ENCODE measurements around the gene IVNS1ABP.
"Not testable (repeated sequence)": the region's sequence is repeated elsewhere in the genome, so short reads cannot be mapped to it uniquely, and the experiment has no call there.

Gene IVNS1ABP

DNA sequence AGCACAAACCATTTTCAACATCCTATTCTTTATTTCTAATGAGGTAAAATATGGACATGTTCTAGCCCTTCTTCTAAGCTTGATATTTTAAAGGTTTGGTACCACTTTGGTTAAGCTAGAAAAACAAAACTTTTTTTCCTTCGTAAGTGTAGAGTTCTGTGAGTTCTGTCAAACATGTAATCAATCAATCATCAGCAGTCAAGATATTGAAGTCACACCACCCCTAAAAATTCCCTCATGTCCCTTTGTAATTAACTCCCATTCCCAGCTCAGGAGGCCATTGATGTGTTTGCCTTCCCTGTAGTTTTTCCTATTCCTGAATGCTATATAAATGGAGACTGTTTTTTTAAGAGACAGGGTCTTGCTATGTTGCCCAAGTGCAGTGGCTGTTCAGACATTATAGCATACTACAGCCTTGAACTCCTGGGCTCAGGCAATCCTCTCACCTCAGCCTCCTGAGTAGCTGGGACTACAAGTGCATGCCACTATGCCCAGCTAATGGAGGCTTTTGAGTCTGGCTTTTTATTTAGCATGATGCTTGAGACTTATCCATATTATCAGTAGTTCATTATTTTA, 23.0 kb downstream of the IVNS1ABP start:
- no peak for DNase-seq (ENCODE audit: low read depth)

DNA sequence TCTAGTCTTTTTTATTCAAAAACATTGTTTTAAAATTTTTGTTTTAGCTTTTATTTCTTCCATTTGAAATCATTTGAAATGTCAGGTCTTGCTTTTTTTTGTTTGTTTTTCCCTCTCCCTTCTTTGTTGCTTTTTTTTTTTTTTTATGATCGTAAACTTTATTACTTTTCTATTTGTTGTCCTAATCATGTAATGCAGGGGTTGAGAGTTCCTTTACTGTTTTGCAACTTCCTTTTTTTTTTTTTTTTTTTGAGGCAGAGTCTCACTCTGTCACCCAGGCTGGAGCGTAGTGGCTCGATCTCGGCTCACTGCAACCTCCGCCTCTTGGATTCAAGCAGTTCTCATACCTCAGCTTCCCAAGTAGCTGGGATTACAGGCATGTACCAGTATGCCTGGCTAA, 24.8 kb downstream of the IVNS1ABP start:
- DNase-seq (ENCODE audit: low read depth) = no peak

DNA sequence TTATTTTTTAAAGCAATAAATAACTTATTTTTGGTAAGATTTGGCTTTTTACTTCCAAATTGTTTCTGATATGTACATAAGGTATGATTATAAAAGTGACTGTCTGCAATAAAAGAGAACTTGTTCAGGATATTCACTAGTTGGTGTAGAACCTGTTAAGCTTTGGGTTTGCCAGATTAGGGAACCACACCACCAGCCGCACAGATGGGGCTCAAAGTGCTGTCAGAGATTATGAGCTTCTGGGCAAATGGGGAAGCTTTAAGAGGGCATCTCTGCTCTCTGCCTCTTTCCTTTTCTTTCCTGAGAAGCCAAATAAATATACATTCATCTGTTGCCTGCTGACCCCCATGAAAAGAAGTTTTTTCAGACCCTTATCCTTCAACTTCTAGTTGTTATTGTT, 25.4 kb downstream of the IVNS1ABP start:
- no peak for DNase-seq (ENCODE audit: low read depth)

DNA sequence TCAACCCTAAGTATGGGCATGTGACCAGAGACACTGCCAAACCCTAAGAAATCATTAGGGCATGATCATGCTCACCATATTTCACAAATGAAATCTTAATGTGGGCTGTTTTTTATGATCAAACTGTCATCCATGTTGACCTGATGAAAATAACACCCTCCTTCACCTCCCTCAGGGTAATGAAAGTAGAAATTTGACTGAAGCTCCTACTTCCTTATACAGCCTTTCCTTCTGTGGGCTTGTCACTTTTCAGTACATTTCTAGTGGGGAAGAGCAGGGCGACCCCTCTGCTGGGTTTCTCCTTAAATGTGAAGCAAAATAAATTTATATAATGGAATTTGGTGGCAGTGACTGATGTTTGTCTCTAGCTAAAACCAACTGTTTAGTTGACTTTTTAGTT, 25.9 kb downstream of the IVNS1ABP start:
- no peak for DNase-seq (ENCODE audit: low read depth)

DNA sequence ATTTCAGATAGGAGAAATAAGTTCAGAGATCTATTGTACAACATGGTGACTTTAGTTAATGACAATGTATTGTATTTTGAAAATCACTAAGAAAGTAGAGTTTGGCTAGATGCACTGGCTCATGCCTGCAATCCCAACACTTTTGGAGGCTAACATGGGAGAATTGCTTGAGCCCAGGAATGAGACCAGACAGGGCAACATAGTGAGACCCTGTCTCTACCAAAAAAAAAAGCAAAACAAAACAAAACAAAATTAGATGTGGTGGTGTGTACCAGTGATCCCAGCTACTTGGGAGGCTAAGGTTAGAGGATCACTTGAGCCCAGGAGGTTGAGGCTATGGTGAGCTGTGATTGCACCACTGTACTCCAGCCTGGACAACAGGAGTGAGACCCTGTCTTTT, 27.2 kb downstream of the IVNS1ABP start:
- DNase-seq (ENCODE audit: low read depth) = no peak

DNA sequence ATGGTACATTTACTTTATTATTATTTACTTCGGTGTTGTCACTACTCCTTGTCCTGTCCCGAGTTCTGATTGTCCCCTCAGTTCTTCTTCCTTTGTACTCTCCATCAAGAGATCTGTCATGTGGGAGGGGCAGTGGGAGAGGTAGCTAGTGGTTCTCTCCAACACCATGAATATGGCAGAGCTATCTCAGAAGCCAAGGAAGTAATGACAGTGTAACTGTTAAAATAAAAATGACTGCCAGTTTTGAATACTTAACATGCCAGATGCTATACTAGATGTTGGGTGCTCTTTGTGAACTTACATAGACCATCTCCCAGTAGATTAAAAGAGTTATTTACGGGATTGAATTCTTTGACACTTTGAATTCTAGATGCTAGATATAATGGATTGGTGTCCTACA, 28.6 kb downstream of the IVNS1ABP start:
- no peak for DNase-seq (ENCODE audit: low read depth)

DNA sequence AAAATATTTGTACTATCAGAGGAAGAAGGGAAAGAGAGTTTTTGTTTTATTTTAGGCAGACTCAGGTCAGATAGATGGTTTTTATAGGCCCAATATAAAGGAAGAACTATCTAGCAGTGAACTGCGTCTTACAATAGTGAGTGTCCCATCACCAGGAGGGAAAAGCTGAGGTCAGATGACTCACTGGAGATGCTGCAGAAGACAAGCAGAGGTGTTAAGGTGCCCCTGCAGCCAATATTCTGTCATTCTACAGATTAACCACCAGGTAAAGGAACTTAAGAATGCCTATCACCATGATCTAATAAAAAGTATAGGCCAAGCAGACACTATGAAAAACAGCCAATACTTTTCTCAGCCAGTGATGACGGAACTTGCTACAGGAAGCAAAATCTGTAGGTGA, 29.6 kb downstream of the IVNS1ABP start:
- DNase-seq (ENCODE audit: low read depth) = no peak

DNA sequence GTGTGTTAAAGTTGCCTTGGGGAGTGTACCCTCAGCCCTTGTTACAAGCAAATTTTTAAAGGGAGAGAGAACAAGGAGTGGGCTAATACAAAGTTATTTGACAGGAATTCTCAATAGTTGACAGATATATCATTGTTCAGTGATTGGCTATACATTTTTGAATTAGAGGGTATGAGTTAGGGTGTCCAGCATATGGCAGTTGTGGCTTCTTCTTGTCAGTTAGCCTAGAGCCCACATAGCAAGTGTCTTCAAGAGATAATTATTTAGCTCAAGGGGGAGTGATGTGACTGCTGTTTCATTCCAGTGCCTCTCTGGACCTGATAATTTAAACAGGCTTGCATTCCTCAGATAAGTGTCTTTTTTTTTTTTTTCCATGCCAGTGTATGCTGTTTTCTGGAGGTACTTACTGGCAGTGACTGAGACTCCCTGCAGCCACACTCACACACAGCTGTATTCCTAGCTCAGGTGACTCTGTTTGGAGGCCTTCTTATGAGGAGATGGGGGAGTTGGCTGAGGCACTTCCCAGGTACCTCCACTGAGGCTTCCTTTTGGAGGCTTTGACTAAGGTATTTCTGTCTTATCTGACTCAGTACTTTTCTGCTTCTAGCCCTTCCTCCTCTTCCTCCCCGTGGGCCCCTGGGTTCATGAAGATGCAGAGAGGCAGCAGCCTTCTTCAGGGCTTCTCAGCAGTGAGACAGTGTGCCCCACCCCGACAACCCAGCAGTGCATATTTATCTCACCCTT, 32.3 kb downstream of the IVNS1ABP start:
- peak; percentile 56 for DNase-seq (ENCODE audit: low read depth)

DNA sequence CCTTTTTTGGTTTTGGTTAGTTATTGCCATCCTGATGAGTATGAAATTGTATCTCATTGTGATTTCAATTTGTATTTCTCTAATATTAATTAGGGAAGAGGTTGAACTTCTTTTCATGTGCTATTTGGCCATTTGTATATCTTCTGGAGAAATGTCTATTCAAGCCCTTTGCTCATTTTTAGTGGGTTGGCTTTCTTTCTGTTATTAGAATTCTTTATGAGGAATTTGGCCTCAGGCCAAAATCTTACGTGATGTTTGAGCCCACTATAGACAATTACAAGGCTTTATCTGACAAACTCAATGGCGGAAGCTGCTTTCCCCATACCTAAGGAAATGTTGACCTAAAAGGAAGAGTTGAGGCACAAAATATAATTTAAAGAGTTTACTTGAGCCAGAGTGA, 32.9 kb downstream of the IVNS1ABP start:
- DNase-seq (ENCODE audit: low read depth) = no peak

DNA sequence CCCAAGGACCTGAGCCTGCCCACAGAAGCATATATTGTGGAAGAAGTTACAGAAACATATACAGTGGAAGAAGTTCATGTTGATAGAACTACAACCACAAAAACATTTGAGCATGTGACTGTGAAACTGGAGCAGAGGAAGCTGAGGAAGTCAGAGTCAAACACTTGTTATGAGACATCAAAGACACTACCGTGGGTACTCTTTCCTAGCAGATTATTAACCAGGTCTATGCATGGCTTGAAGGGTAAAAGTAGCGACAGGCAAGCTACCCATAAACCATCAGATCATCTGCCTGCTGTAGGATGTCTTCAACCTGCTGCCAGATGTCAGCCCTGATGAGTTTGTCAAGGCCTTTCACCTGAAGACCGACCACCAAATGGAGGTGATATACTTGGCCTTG, 35.8 kb downstream of the IVNS1ABP start:
- peak; percentile 16 for DNase-seq (ENCODE audit: low read depth)

DNA sequence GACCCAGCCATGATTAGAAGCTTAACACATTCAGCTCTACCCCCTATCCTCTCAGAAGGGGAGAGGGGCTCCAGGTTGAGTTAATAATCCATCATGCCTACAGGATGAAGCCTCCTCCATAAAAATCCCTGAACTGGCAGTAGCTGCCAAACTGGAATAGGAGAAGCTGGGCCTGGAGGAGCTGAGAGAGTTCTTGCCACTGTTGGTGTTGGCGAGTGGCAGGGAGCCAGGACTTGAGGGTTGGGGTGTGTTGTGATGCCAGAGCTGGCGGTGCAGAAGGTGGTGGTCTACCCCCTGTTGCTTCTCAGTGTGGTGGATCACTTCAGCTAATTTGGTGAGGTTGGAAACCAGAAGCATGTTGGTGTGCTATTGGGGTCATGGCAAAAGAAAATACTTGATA, 36.5 kb downstream of the IVNS1ABP start:
- no peak for DNase-seq (ENCODE audit: low read depth)

DNA sequence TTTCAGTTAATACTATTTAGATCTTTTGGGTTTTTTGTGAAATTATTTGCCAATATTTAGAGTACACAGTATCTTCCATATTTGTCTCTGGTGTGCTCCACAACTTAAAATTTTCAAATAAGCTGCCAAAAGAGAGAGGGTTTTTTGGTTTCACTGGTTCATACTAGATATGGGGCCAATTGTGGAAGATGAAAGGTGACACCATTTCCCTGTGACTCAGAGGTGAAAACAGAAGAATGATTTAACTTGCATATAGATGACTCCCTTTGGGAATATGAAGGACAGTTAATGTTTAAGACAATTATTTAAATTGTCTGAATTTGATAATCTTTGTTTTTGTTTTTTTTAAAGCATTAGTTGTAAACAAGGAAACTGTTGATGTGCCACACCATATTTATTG, 37.5 kb downstream of the IVNS1ABP start:
- peak; percentile 56 for DNase-seq (ENCODE audit: low read depth)

DNA sequence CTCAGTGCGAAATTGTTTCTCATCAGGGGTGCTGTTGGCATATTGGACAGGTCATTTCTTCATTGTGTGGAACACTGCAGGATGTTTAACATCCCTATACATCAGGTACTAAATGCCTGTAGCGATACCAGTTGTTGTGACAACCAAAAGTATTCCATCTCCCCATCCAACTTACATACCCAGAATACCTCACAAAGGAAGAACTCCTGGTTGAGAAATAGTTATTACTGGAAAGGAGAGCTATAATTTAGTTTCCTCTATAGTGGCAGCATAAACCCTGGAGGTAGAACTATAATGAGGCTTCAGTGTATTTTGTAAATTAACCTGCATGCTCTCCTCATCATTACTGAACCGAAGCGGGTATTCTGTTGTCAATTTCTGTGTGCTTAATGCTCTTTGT, 45.1 kb downstream of the IVNS1ABP start:
- no peak for DNase-seq (ENCODE audit: low read depth)

DNA sequence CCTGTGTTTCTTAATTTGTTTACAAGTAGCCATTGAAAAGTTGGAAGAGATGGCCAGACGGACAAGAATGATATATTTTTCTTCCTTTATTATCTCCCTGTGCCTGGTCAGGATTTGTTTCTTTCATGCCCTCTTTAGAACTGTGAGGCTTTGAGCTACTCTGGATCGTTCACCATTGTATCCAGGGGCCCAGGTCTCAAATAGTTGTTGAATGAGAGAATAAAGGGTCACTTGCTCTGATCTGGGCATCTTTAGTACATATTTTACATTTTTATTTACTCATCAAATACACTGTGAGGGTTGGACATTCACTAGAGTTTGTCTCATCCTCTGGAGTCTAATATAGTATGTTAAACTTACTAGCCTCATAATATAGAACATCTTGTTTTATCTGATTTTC, 48.7 kb downstream of the IVNS1ABP start:
- no peak for DNase-seq (ENCODE audit: low read depth)

DNA sequence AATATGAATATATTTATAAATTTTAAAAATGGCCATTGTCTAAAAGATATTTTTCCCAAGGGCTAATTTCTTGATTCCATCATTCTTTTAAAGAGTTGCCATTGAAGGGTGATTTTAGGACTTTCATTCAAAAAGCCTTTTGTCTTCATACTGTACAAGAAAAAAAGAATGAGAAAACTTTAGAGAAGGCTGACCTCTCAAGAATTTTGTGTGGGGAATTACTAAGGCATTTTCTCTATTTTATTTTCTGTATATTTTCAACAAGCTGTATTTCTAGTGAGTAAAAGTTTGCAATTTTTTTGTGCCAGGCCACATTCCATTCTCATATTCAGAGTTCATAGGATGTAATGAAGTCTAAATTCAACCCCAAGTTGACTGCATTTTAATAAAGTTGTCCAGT, 49.3 kb downstream of the IVNS1ABP start:
- no peak for DNase-seq (ENCODE audit: low read depth)

DNA sequence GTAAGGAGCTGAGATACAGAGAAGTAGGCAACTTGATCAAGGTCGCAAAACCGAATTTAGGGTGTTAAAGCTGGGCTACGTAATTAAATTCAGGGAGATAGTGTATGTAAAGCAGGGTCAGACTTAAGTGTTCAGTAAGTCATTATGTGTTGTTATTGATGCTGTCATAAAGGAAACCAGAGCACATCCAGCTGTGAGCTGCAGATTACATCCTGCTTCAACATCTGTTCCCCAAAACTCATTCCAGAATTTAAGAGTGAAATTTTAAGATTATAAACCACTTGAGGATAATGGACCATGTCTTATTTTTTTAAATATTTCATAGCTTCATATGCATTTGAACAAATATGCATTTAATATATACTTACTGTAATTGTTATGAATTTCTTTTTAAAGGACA, 49.7 kb downstream of the IVNS1ABP start:
- DNase-seq (ENCODE audit: low read depth) = no peak

DNA sequence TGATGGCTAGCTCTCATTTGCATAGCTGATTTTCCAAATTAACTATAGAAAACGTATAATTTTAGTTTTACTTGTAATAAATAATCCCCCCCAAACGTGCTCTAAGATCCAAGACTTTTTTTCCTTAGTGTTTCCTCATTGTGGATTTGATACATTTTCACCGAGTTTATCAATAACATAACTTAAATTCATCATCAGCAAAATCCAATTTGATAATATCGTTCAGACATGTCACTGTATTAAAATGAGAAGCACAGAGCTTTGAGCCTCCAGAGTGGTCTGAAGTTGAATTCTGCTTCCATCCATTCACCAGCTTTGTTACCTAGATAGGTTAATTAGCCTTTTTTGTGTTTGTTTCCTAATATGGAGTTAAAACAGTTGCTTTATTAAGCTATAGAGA, 51.7 kb downstream of the IVNS1ABP start:
- DNase-seq (ENCODE audit: low read depth) = no peak

DNA sequence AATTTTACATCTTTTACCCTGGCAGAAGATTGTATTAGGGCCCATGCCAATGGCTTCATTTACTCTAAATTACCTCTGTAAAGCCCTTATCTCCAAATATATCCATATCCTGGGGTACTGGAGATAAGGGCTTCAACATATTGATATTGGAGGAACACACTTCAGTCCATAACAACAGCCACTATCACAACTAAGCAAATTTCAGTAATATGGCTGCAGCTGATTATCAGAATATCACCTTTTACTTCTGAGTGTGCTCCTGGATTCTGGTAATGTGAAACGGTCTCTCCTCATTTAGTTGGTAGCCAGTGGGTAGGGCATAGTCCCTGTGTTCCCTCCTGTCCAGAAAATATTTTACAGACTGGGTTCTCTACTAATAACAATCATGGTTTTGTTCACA, 53.3 kb downstream of the IVNS1ABP start:
- no peak for DNase-seq (ENCODE audit: low read depth)

DNA sequence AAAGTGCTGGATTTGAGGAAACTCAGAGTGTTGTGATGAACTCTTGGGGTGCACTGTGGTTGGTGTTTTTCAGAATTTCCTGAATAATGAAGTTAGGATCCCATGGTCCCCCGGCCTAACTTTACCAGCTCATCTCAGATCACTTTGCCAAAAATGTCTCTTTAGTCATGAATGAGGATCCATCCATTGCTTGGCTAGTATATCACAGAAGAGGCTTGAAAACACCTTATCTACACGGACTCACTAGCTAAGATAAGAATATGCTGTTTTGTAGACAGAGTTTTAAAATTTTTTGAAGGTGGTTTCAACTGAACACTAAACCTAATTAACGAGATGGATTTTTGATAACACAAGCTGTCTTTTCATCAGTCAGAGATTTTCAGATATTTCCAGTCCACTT, 53.8 kb downstream of the IVNS1ABP start:
- DNase-seq (ENCODE audit: low read depth) = no peak

DNA sequence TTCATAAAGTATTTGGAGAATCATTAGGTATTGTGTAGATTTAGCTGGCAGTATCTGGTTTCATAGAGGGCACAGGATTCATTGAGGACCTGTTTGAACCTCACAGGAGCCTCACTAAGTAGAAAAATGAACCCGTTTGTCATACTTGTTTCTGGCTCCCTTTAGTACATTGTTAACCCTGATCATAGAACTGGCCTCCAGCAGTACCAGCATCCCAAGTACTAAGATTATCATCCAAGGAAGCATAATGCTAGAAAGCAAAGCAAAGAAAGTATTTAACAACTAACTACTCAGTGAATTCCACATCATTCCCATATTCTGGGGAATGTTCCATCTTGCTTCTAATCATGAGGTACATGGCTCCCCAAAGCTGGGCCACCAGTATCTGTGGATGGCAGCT, 54.9 kb downstream of the IVNS1ABP start:
- DNase-seq (ENCODE audit: low read depth) = no peak

DNA sequence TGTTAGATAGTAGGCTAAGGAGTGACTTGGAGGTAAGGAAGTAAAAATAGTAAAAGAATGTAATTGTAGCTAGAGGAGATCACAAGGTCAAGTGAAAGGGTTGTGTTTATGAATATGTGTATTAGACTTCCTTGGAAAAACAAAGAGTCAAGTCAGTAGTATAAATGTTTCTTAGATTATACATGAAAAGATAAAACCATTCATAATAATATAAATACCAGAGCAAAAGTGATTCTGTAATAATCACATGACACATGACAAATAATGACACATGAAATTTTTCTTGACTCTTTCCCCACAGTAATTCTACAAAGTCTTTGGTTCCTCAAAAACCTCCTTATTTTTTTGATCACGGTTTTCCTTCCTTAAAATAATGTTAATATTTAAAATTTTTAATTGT, 56.4 kb downstream of the IVNS1ABP start:
- DNase-seq (ENCODE audit: low read depth) = no peak

DNA sequence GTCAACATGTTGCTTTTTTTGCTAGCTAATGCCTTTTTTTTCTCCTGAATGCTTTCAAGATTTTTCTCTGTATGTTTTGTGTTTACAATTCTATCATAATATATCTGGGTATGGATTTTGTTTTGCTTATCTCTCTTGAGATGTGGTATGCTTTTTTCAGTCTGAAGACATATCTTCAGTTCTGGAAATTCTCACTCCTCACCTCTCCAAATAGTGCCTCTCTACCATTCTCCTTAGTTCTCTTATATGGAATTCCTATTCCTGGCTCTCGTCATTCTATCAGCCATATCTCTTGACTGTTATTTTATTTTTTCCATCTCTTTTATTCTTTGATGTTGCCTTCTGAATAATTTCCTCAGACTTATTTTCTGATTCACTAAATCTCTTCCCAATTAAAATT, 58.4 kb downstream of the IVNS1ABP start:
- no peak for DNase-seq (ENCODE audit: low read depth)

DNA sequence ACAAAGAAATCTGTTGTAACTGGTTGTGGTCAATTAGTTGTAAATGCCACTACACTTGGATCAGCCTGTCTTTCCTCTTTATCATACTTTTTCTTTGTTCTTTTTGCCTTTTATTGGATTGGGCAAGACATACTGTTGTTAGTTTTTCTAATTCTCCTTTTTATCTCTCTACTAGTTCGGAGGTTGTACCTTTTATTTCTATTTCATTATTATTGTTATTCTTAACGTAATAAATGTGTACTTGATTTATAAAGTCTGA, 59.2 kb downstream of the IVNS1ABP start:
- DNase-seq (ENCODE audit: low read depth) = peak; percentile 52

DNA sequence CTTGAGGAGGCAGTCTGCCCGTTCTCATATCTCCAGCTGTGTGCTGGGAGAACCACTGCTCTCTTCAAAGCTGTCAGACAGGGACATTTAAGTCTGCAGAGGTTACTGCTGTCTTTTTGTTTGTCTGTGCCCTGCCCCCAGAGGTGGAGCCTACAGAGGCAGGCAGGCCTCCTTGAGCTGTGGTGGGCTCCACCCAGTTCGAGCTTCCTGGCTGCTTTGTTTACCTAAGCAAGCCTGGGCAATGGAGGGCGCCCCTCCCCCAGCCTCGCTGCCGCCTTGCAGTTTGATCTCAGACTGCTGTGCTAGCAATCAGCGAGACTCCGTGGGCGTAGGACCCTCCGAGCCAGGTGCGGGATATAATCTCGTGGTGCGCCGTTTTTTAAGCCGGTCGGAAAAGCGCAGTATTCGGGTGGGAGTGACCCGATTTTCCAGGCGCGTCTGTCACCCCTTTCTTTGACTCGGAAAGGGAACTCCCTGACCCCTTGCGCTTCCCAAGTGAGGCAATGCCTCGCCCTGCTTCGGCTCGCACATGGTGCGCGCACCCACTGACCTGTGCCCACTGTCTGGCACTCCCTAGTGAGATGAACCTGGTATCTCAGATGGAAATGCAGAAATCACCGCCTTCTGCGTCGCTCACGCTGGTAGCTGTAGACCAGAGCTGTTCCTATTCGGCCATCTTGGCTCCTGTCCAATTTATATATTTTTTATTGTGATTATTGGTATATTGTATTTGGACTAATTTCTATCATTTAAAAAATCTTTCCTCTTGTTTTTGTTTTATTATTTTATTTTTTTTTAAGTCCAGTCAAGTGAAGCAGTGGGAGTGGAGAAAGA, 59.7 kb downstream of the IVNS1ABP start:
- not testable (repeated sequence) for DNase-seq (ENCODE audit: low read depth)
